OCI-LY1 (cell line): Measurements from ENCODE around the gene BMP8A.
A peak's percentile ranks its signal among the peaks of the same experiment; 100 is the strongest.

ENCODE experiments used
- EZH2 ChIP-seq: fragments of 200-600 bp; sonication (generic), shearing (Covaris generic); IDR thresholded peaks from 2 replicates; pipeline ENCODE4 v1.8.0; 2017; ENCODE audit warnings: borderline replicate concordance, mixed run types, mild to moderate bottlenecking, antibody characterized with exemption, low read length, moderate library complexity, mixed read lengths
- TF ChIP-seq, protein P1 (sequence below): fragments of 200-600 bp; sonication (generic), shearing (Covaris generic); IDR thresholded peaks from 2 replicates; pipeline ENCODE4 v1.5.1; 2017; ENCODE audit warnings: mild to moderate bottlenecking, antibody characterized with exemption, low read length, moderate library complexity, mixed read lengths

DNA sequence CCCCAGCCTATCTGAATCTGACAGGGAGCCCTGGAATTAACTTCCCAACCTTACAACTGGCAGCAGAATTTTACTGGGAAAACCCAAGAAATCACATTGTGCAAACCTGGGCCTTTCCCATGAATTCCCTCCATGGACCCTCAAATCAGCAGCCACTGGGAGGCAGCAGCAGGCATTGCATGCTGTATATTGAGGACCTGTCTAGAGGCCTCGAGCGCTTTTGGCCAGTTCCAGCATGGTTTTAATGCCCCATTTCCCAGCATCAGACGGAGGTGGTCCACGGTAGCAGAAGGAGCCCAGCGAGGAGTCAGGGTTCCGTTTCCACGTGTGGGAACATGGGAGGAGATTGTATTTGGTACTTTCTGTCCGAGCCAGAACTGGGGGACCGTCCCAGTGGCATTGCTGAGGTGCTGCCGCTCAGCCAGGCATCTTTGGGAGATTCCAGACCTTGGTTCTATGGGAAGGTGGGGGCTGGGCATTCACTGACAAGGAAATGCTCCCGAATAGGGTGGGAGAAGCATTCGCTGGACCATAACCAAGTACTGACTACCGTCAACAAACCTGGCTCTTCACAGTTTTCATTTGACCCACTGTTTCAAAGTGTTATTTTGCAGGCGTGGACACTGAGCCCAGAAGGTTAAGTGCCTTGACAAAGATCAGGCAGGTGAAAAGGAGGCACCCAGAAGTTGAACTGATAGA is 15.9 kb downstream of the BMP8A start:
- TF ChIP-seq, protein P1, sequence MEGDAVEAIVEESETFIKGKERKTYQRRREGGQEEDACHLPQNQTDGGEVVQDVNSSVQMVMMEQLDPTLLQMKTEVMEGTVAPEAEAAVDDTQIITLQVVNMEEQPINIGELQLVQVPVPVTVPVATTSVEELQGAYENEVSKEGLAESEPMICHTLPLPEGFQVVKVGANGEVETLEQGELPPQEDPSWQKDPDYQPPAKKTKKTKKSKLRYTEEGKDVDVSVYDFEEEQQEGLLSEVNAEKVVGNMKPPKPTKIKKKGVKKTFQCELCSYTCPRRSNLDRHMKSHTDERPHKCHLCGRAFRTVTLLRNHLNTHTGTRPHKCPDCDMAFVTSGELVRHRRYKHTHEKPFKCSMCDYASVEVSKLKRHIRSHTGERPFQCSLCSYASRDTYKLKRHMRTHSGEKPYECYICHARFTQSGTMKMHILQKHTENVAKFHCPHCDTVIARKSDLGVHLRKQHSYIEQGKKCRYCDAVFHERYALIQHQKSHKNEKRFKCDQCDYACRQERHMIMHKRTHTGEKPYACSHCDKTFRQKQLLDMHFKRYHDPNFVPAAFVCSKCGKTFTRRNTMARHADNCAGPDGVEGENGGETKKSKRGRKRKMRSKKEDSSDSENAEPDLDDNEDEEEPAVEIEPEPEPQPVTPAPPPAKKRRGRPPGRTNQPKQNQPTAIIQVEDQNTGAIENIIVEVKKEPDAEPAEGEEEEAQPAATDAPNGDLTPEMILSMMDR: peak; percentile 34
- TF ChIP-seq EZH2: no peak
